ENCODE results near the gene CCDC85C. TPM values are rescaled to one million over a fixed set of nuclear protein-coding genes. Genes with fewer than 3 reads are reported as not detected.

Gene CCDC85C
- total RNA-seq, 2 experiments from 2014 or later, result 5.8 to 7.5 TPM

- no peaks in the 10 kb centered on the region for H3K36me3 ChIP-seq (ENCODE audit: insufficient read depth, low read length)
- ATAC-seq (ENCODE audit: poor library complexity) (no peak), DNase-seq (no peak)
- Mint-ChIP-seq H3K27ac (no peak overlapping the region), H3K9me3 (no peaks in the 10 kb centered on the region), H3K27me3 (no peaks in the 10 kb centered on the region), H3K4me1 (ENCODE audit: low read depth) (no peaks in the 10 kb centered on the region), H3K4me3 (no peak overlapping the region), H3K36me3 (ENCODE audit: low read depth) (no peaks in the 10 kb centered on the region)
- POLR2A ChIA-PET, result no interaction called here
- CTCF ChIA-PET, result no interaction called here
- TF ChIP-seq, protein P1, sequence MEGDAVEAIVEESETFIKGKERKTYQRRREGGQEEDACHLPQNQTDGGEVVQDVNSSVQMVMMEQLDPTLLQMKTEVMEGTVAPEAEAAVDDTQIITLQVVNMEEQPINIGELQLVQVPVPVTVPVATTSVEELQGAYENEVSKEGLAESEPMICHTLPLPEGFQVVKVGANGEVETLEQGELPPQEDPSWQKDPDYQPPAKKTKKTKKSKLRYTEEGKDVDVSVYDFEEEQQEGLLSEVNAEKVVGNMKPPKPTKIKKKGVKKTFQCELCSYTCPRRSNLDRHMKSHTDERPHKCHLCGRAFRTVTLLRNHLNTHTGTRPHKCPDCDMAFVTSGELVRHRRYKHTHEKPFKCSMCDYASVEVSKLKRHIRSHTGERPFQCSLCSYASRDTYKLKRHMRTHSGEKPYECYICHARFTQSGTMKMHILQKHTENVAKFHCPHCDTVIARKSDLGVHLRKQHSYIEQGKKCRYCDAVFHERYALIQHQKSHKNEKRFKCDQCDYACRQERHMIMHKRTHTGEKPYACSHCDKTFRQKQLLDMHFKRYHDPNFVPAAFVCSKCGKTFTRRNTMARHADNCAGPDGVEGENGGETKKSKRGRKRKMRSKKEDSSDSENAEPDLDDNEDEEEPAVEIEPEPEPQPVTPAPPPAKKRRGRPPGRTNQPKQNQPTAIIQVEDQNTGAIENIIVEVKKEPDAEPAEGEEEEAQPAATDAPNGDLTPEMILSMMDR (IDR thresholded peaks at IDR 0.05), result no peak
- peaks cover 4% of the 10 kb centered on the region for H3K4me1 ChIP-seq (ENCODE audit: insufficient read depth, low read length)
- H3K9me3 ChIP-seq (ENCODE audit: control insufficient read depth in 1 of 2, insufficient read depth in 1 of 2, low read length in 2 of 2), result no peaks in the 10 kb centered on the region
- no peak overlapping the region for H3K4me3 ChIP-seq (ENCODE audit: low read length)
- intact Hi-C loops (cut with DNase I, micrococcal nuclease), result no loop called here
- H3K27ac ChIP-seq (ENCODE audit: low read depth in 1 of 2, low read length in 2 of 2), result no peak overlapping the region
- no peaks in the 10 kb centered on the region for H3K27me3 ChIP-seq (ENCODE audit: control insufficient read depth in 1 of 2, insufficient read depth in 2 of 2, low read length in 2 of 2)
These were observed 38.0 kb downstream of the CCDC85C start for GRCh38 chr14:99566009-99566389.

DNA sequence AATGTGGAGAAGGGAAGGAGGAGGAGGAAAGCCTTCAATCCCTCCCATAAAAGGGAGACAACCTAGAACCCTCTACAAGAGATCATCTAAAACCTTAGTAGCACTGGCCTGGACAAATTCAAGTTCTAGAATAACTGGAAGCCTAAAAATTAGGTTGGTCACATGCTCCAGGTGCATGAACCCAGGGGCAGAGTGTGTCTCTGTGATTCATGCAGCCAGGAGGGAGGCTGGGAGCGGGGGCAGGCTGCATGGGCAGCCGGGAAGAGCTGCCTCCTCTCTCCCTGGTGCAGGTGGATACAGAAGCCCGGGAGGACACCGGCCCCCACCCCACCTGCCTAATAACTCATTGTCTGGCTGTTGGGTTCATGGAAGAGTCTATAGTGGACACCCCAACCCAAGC, 38.6 kb downstream of the CCDC85C start:
- POLR2A ChIA-PET, result no interaction called here
- H3K27me3 Mint-ChIP-seq, result no peaks in the 10 kb centered on the region
- no peak for ATAC-seq (ENCODE audit: poor library complexity)
- H3K27ac Mint-ChIP-seq, result no peak overlapping the region
- intact Hi-C loops (cut with DNase I, micrococcal nuclease), result no loop called here
- peaks cover 0 to 2% of the 10 kb centered on the region in 2 experiments for H3K9me3 ChIP-seq (ENCODE audit: control insufficient read depth in 1 of 2, insufficient read depth in 1 of 2, low read length in 2 of 2)
- H3K27me3 ChIP-seq (ENCODE audit: control insufficient read depth in 1 of 2, insufficient read depth in 2 of 2, low read length in 2 of 2), result no peaks in the 10 kb centered on the region
- no peak overlapping the region for H3K4me3 ChIP-seq (ENCODE audit: low read length)
- no peaks in the 10 kb centered on the region for H3K36me3 Mint-ChIP-seq (ENCODE audit: low read depth)
- TF ChIP-seq, protein P1 (IDR thresholded peaks at IDR 0.05), result no peak
- H3K9me3 Mint-ChIP-seq, result no peaks in the 10 kb centered on the region
- H3K27ac ChIP-seq (ENCODE audit: low read depth in 1 of 2, low read length in 2 of 2), result no peak overlapping the region
- H3K4me1 Mint-ChIP-seq (ENCODE audit: low read depth), result no peaks in the 10 kb centered on the region
- H3K4me1 ChIP-seq (ENCODE audit: insufficient read depth, low read length), result peaks cover 4% of the 10 kb centered on the region
- DNase-seq, result no peak
- no peak overlapping the region for H3K4me3 Mint-ChIP-seq
- H3K36me3 ChIP-seq (ENCODE audit: insufficient read depth, low read length), result no peaks in the 10 kb centered on the region
- CTCF ChIA-PET, result no interaction called here

GRCh38 chr14:99564926-99565259, 39.1 kb downstream of the CCDC85C start:
- Mint-ChIP-seq H3K27ac (no peak overlapping the region), H3K4me1 (ENCODE audit: low read depth) (no peaks in the 10 kb centered on the region), H3K4me3 (no peak overlapping the region), H3K36me3 (ENCODE audit: low read depth) (no peaks in the 10 kb centered on the region), H3K9me3 (no peaks in the 10 kb centered on the region), H3K27me3 (no peaks in the 10 kb centered on the region)
- H3K27me3 ChIP-seq (ENCODE audit: control insufficient read depth in 1 of 2, insufficient read depth in 2 of 2, low read length in 2 of 2), result no peaks in the 10 kb centered on the region
- CTCF ChIA-PET, result no interaction called here
- ATAC-seq (ENCODE audit: poor library complexity) (no peak), DNase-seq (no peak)
- no peak overlapping the region for H3K4me3 ChIP-seq (ENCODE audit: low read length)
- POLR2A ChIA-PET, result no interaction called here
- no peaks in the 10 kb centered on the region for H3K36me3 ChIP-seq (ENCODE audit: insufficient read depth, low read length)
- no peak overlapping the region for H3K27ac ChIP-seq (ENCODE audit: low read depth in 1 of 2, low read length in 2 of 2)
- H3K9me3 ChIP-seq (ENCODE audit: control insufficient read depth in 1 of 2, insufficient read depth in 1 of 2, low read length in 2 of 2), result peaks cover 0 to 6% of the 10 kb centered on the region in 2 experiments
- TF ChIP-seq, protein P1 (IDR thresholded peaks at IDR 0.05), result no peak
- H3K4me1 ChIP-seq (ENCODE audit: insufficient read depth, low read length), result peaks cover 4% of the 10 kb centered on the region
- intact Hi-C loops (cut with DNase I, micrococcal nuclease), result no loop called here
